Measurements from ENCODE around the gene RBM47.
"Not testable (repeated sequence)": the region's sequence is repeated elsewhere in the genome, so short reads cannot be mapped to it uniquely, and the experiment has no call there.

The RBM47 gene

DNA sequence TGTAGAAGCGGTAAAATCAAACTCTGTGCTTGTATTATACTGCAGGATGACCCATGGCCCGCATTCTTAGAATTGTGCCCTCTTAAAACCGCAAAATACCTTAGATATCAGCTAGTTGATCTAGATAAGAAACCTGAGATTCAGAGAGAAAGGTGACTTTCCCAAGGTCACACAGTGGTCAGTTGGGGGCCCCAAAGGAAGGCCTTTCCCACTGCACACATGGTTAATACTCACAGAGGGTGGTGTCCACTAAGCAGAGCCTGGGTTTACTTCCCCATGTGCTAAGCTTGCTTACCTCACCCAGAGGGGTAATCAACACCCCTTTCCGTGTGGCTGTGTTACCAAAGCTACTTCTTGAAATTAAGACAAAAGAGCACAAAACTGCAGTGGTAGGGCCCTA lies 66.3 kb downstream of the RBM47 start:
- H3K4me3 ChIP-seq (ENCODE audit: low read length) = no peak overlapping the region
- DNase-seq (ENCODE audit: low read depth) = no peak
- TF ChIP-seq, protein P1, sequence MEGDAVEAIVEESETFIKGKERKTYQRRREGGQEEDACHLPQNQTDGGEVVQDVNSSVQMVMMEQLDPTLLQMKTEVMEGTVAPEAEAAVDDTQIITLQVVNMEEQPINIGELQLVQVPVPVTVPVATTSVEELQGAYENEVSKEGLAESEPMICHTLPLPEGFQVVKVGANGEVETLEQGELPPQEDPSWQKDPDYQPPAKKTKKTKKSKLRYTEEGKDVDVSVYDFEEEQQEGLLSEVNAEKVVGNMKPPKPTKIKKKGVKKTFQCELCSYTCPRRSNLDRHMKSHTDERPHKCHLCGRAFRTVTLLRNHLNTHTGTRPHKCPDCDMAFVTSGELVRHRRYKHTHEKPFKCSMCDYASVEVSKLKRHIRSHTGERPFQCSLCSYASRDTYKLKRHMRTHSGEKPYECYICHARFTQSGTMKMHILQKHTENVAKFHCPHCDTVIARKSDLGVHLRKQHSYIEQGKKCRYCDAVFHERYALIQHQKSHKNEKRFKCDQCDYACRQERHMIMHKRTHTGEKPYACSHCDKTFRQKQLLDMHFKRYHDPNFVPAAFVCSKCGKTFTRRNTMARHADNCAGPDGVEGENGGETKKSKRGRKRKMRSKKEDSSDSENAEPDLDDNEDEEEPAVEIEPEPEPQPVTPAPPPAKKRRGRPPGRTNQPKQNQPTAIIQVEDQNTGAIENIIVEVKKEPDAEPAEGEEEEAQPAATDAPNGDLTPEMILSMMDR (conservative IDR thresholded peaks at IDR 0.05; ENCODE audit: low read length) = no peak

DNA sequence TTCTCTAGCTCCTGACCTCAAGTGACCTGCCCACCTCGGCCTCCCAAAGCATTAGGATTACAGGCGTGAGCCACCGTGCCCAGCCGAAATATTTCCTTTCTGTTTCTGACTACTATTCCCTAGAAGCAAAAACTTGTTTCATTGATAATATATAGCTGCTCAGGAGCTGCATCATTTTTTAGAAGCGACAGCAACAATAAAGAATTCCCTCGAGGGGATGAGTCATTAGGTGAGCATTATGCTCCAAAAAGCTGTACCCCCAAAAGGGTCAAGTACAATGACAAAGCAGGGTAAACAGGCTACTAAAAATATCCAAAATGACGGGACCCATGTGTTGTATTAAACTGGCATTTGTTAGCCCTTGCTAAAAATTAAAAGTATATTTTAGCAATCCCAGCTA lies 67.0 kb downstream of the RBM47 start:
- TF ChIP-seq, protein P1 (conservative IDR thresholded peaks at IDR 0.05; ENCODE audit: low read length) = no peak
- no peak for DNase-seq (ENCODE audit: low read depth)
- H3K4me3 ChIP-seq (ENCODE audit: low read length) = no peak overlapping the region

DNA sequence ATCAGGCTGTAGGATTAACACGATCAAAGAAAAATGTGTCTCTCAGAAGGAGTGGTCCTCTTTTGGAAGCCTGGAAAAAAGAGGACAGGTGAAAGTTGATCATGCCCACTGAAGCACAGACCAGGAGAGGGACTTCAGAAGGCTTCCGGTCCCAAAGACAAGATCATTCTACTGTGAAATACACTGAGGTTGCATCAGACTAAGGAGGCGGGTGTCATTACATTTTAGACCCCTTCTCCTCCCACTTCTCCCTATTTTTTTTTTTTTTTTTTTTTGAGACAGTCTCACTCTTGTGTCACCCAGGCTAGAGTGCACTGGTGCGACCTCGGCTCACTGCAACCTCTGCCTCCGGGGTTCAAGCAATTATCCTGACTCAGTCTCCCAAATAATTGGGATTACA lies 67.5 kb downstream of the RBM47 start:
- no peak overlapping the region for H3K4me3 ChIP-seq (ENCODE audit: low read length)

DNA sequence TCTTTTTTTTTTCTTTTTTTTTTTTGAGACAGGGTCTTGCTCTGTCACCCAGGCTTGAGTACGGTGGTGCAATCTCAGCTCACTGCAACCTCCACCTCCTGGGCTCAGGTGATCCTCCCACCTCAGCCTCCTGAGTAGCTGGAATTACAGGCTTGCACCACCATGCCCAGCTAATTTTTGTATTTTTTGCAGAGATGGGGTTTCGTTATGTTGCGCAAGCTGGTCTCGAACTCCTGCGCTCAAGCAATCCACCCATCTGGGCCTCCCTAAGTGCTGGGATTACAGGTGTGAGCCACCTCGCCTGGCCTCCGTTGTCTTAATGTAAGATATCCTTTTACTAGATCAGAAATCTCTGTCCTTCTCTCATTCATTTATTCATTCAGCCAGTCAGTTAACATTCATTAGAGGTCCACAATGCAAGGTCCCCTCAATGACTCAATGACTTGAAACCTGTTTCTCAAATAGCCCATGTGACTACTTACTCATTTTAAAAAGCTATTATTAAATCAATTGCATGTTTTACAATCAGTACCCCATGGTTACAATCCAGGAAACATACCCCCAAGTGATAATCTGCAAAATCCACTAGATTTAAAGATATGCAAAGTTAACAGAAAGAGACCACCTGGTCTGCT lies 68.0 kb downstream of the RBM47 start:
- not testable (repeated sequence) for H3K4me3 ChIP-seq (ENCODE audit: low read length); DNase-seq (ENCODE audit: low read depth)

More for the DNA sequence above, 67.5 kb downstream of the RBM47 start:
- DNase-seq (ENCODE audit: low read depth) = no peak
- TF ChIP-seq, protein P1 (conservative IDR thresholded peaks at IDR 0.05; ENCODE audit: low read length) = no peak

DNA sequence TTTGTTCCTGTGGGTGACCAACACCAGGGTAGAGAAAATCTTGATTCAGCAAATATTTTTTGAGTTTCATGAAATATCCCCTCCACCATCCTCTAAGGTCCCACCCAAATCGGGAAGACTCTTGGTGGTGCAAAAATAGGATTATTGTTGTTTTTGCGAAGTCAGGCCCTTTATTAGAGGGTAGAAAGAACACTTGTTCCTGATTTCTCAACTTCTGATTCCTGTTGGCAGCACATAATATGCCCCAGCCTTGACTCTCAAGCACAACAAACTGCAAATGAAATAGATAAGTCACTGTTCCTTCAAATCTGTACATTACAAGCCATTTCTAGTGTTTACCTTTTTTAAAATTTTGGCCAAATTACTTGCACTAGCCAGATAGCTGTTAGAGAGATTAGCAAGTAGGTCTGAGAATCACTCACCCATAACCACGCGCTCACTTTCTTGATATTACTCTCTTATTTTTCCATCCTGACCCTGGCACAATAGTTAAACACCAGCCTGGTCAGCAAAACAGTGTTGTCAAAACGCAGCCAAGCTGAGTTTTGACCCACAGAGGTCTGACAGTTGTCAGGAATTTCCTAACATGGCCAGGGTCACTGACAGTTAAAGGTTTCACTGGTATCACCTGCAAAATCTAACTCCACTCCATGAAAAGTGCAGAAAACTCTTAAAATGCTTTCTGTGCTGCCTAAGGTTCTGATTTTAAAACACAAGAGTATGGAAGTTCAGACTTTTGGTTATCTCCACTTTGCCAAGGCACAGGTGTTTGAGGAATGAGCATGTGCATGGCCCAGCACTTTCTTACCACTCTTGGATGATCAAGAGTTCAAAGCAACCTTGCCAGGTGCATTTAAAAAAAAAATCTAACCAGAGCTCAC lies 69.8 kb downstream of the RBM47 start:
- no peak for DNase-seq (ENCODE audit: low read depth)
- TF ChIP-seq, protein P1 (conservative IDR thresholded peaks at IDR 0.05; ENCODE audit: low read length) = no peak
- no peak overlapping the region for H3K4me3 ChIP-seq (ENCODE audit: low read length)

DNA sequence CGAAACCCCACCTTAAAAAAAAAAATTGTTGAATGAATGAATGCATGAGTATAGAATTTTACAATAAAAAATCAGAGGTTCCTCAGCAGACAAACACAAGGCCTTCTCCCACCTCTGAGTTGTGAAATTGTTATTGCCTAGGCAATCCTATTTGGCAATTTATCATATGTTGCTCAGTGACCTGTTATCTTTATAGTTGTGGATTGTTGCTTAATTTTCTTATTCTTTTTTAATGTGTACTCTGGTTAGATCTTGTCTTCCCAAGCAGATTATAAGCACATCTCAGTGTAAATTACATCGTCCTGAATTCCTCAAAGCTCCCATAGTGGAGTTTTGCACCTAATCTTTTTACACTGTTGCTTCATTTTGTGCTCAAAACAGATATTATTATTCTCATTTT lies 71.9 kb downstream of the RBM47 start:
- TF ChIP-seq, protein P1 (conservative IDR thresholded peaks at IDR 0.05; ENCODE audit: low read length) = no peak
- no peak overlapping the region for H3K4me3 ChIP-seq (ENCODE audit: low read length)
- DNase-seq (ENCODE audit: low read depth) = no peak

DNA sequence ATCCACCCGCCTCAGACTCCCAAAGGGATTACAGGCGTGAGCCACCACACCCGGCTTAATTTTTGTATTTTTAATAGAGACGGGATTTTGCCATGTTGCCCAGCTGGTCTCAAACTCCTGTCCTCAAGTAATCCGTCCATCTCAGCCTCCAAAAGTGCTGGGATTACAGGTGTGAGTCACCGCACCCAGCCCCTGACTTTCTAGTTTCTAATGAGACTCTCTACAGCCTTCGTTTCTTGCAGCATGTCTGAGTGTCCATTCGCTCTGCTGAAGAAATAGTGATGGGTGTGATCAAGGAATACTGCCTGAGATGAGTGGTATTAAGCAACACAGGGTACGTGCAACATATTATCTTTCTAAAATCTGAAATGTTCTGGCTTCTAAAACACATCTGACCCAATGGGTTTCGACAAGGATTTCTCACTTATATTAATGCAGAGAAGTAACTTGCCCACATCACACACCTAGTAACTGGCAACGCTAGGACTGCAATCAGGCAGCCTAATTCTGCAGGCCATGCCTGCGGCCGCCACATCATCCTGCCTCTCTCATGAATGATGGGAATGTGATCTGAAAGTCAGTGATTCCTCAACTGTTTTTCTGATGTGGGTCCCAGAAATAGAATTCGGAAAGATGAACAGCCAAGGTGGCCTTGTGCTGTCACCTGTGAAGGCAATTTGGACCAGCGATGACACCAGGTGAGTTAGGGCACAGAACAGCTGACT lies 74.3 kb downstream of the RBM47 start:
- no peak overlapping the region for H3K4me3 ChIP-seq (ENCODE audit: low read length)
- DNase-seq (ENCODE audit: low read depth) = no peak
- TF ChIP-seq, protein P1 (conservative IDR thresholded peaks at IDR 0.05; ENCODE audit: low read length) = no peak

DNA sequence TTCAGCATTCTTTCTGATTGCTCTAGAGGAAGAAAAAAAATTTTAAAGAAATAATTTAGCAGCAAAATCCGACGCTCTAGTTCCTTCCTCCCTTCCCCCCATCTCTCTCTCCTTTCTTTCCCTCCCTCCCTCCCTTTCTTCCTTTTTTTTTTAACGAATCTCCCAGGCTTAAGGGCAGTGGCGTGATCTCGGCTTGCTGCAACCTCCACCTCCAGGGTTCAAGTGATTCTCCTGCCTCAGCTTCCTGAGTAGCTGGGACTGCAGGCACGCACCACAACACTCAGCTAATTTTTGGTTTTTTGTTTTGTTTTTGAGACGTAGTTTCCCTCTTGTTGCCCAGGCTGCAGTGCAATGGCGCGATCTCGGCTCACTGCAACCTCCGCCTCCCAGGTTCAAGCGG lies 75.0 kb downstream of the RBM47 start:
- H3K4me3 ChIP-seq (ENCODE audit: low read length); DNase-seq (ENCODE audit: low read depth): not testable (repeated sequence)
